K562 (cell line): Measurements from ENCODE around the gene VTI1B. TPM values are rescaled to one million over a fixed set of nuclear protein-coding genes. Genes with fewer than 3 reads are reported as not detected.

Source experiments
- BRF1 ChIP-seq: IDR thresholded peaks from 3 replicates; pipeline ENCODE4 v1.6.1; 2011; ENCODE audit warnings: borderline replicate concordance, mild to moderate bottlenecking; ENCODE audit not compliant: insufficient read length; ENCODE audit errors: extremely low read depth
- CCNT2 ChIP-seq: IDR thresholded peaks from 2 replicates; pipeline ENCODE4 v1.6.1; 2011; ENCODE audit warnings: borderline replicate concordance, low read depth, mild to moderate bottlenecking, moderate library complexity, mixed read lengths, low read length; ENCODE audit not compliant: insufficient read length; ENCODE audit errors: extremely low read depth
- FOXM1 ChIP-seq, 2 experiments: fragments of 450-650 bp in 1 of 2; sonication (generic) in 1 of 2; formaldehyde crosslinking in 1 of 2; IDR thresholded peaks; 2 replicates each; pipeline versions ENCODE4 v1.6.1 to v1.9.0; 2017 to 2022; ENCODE audit warnings: low read depth in 2 of 2, mild to moderate bottlenecking in 2 of 2, missing genetic modification reagents in 1 of 2, moderate library complexity in 1 of 2
- JUNB ChIP-seq: fragments of 450-650 bp; formaldehyde crosslinking; conservative IDR thresholded peaks from 2 replicates; pipeline ENCODE4 v1.4.0; 2020; ENCODE audit warnings: mild to moderate bottlenecking
- POLR2A ChIP-seq: fragments of 450-650 bp; conservative IDR thresholded peaks from 2 replicates; pipeline ENCODE4 v1.6.1; 2016
- TBP ChIP-seq: optimal IDR thresholded peaks from 2 replicates; pipeline ENCODE3; 2011; ENCODE audit warnings: low read depth, low read length, improper control_type of control experiment
- ZKSCAN1 ChIP-seq: fragments of 150-350 bp; IDR thresholded peaks from 2 replicates; pipeline ENCODE4 v1.6.1; 2016; ENCODE audit warnings: low read depth, low read length
- ZNF445 ChIP-seq: fragments of 250-450 bp; sonication (Bioruptor Pico); IDR thresholded peaks from 2 replicates; pipeline ENCODE4 v1.4.0; 2020; ENCODE audit warnings: low read depth, mild to moderate bottlenecking, moderate library complexity
- polyA plus RNA-seq, 8 experiments: library from polyadenylated mRNA; depleted of rRNA in 4 of 8; stranded (reverse) in 5 of 8; unstranded in 3 of 8; fragments of >200 nt; fragmentation: Nextera tagmentation in 2 of 8; fragmentation: Illumina TruSeq in 1 of 8; extraction: Ambion mirVana in 2 of 8; extraction: Trizol in 1 of 8; gene quantifications; 2 replicates each; pipeline versions ENCODE4 v1.2.1 to v1.2.3, GENCODE V29; 2011 to 2014; ENCODE audit warnings: inconsistent platforms in 1 of 8, missing spikeins in 1 of 8
- total RNA-seq, 7 experiments: library from RNA; depleted of rRNA in 6 of 7; stranded (reverse); fragments of >200 nt in 6 of 7; fragmentation: Illumina TruSeq in 2 of 7; extraction: Trizol in 2 of 7; gene quantifications; 2 replicates each; pipeline versions ENCODE4 v1.2.1 to v1.2.3, GENCODE V29; 2011 to 2021; ENCODE audit warnings: low replicate concordance in 1 of 7
- TF ChIP-seq, protein P1 (sequence below): fragments of 450-650 bp; IDR thresholded peaks from 2 replicates; pipeline ENCODE4 v1.6.1; 2016; ENCODE audit warnings: low read depth
- TF ChIP-seq, protein P2 (sequence below): sonication (generic); IDR thresholded peaks from 2 replicates; pipeline ENCODE4 v1.6.1; 2016
- TF ChIP-seq, protein P3 (sequence below): fragments of 200-800 bp; sonication (Bioruptor generic); IDR thresholded peaks from 2 replicates; pipeline ENCODE4 v1.6.1; 2017; ENCODE audit warnings: missing genetic modification characterization, missing compliant biosample characterization
- TF ChIP-seq, protein P4 (sequence below): sonication (generic); formaldehyde crosslinking; IDR thresholded peaks from 2 replicates; pipeline ENCODE4 v1.9.0; 2022; ENCODE audit warnings: mild to moderate bottlenecking, missing genetic modification reagents
- TF ChIP-seq, protein P5 (sequence below): IDR thresholded peaks from 2 replicates; pipeline ENCODE4 v1.6.1; 2011; ENCODE audit not compliant: insufficient read length; ENCODE audit errors: extremely low read depth
- TF ChIP-seq, protein P6 (sequence below): sonication (generic); formaldehyde crosslinking; IDR thresholded peaks from 2 replicates; pipeline ENCODE4 v1.5.0; 2020; ENCODE audit warnings: missing genetic modification reagents

The VTI1B gene
- total and polyA plus RNA-seq, 9 of the 15 experiments (the other 6 are each of a cell fraction or from before 2014, with no cell fraction given), result 7.8 to 69.8 (median 50.1) TPM

DNA sequence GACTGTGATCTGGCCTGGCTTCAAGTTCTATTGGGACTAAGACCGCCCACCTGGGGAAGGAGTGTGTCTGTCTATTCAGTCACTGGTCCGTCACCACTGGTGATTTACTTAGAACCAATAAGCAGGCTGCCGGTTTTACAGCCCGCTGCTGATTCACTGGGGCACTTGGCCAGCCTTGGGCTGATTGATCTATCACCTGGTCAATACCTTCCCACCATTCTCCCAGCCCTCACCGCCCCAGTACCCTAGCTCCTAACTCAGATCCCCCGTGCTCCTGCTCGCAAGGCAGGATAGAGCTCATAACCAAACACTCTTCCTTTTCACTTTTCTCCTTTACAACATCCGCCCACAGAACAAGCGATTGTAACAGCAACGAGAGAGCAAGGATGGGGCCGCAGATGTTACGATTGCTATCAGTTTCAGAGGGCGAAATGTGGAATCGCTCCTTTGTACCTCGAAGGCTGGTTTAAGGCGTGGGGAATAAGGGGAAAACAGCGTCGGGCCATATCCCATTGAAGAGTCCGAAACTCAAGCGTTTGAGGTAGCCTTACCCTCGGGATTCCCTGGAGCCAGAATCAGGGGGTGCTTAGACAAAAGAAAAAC is 20.5 kb upstream of the VTI1B start (continued):
- TF ChIP-seq, protein P1, sequence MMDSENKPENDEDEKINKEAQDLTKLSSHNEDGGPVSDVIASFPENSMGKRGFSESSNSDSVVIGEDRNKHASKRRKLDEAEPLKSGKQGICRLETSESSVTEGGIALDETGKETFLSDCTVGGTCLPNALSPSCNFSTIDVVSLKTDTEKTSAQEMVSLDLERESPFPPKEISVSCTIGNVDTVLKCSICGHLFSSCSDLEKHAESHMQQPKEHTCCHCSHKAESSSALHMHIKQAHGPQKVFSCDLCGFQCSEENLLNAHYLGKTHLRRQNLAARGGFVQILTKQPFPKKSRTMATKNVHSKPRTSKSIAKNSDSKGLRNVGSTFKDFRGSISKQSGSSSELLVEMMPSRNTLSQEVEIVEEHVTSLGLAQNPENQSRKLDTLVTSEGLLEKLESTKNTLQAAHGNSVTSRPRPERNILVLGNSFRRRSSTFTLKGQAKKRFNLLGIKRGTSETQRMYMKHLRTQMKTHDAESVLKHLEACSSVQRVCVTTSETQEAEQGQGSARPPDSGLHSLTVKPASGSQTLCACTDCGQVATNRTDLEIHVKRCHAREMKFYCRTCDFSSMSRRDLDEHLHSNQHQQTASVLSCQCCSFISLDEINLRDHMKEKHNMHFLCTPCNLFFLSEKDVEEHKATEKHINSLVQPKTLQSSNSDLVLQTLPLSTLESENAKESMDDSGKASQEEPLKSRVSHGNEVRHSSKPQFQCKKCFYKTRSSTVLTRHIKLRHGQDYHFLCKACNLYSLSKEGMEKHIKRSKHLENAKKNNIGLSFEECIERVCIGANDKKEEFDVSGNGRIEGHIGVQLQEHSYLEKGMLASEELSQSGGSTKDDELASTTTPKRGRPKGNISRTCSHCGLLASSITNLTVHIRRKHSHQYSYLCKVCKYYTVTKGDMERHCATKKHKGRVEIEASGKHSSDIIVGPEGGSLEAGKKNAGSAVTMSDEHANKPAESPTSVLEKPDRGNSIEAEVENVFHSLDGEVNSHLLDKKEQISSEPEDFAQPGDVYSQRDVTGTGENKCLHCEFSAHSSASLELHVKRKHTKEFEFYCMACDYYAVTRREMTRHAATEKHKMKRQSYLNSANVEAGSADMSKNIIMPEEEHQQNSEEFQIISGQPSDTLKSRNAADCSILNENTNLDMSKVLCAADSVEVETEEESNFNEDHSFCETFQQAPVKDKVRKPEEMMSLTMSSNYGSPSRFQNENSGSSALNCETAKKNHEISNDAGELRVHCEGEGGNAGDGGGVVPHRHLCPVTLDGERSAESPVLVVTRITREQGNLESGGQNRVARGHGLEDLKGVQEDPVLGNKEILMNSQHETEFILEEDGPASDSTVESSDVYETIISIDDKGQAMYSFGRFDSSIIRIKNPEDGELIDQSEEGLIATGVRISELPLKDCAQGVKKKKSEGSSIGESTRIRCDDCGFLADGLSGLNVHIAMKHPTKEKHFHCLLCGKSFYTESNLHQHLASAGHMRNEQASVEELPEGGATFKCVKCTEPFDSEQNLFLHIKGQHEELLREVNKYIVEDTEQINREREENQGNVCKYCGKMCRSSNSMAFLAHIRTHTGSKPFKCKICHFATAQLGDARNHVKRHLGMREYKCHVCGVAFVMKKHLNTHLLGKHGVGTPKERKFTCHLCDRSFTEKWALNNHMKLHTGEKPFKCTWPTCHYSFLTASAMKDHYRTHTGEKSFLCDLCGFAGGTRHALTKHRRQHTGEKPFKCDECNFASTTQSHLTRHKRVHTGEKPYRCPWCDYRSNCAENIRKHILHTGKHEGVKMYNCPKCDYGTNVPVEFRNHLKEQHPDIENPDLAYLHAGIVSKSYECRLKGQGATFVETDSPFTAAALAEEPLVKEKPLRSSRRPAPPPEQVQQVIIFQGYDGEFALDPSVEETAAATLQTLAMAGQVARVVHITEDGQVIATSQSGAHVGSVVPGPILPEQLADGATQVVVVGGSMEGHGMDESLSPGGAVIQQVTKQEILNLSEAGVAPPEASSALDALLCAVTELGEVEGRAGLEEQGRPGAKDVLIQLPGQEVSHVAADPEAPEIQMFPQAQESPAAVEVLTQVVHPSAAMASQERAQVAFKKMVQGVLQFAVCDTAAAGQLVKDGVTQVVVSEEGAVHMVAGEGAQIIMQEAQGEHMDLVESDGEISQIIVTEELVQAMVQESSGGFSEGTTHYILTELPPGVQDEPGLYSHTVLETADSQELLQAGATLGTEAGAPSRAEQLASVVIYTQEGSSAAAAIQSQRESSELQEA, result no peak
- TF ChIP-seq JUNB, result no peak
- TF ChIP-seq TBP, result peak; percentile 69
- TF ChIP-seq, protein P2, sequence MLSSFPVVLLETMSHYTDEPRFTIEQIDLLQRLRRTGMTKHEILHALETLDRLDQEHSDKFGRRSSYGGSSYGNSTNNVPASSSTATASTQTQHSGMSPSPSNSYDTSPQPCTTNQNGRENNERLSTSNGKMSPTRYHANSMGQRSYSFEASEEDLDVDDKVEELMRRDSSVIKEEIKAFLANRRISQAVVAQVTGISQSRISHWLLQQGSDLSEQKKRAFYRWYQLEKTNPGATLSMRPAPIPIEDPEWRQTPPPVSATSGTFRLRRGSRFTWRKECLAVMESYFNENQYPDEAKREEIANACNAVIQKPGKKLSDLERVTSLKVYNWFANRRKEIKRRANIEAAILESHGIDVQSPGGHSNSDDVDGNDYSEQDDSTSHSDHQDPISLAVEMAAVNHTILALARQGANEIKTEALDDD, result no peak
- TF ChIP-seq BRF1, result no peak
- no peak for TF ChIP-seq ZNF445 (CRISPR knock-in tag)
- no peak for TF ChIP-seq ZKSCAN1
- TF ChIP-seq, protein P3, sequence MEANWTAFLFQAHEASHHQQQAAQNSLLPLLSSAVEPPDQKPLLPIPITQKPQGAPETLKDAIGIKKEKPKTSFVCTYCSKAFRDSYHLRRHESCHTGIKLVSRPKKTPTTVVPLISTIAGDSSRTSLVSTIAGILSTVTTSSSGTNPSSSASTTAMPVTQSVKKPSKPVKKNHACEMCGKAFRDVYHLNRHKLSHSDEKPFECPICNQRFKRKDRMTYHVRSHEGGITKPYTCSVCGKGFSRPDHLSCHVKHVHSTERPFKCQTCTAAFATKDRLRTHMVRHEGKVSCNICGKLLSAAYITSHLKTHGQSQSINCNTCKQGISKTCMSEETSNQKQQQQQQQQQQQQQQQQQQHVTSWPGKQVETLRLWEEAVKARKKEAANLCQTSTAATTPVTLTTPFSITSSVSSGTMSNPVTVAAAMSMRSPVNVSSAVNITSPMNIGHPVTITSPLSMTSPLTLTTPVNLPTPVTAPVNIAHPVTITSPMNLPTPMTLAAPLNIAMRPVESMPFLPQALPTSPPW (CRISPR knock-in tag), result no peak
- peak; percentile 86 for TF ChIP-seq POLR2A
- no peak for TF ChIP-seq CCNT2
- TF ChIP-seq, protein P4, sequence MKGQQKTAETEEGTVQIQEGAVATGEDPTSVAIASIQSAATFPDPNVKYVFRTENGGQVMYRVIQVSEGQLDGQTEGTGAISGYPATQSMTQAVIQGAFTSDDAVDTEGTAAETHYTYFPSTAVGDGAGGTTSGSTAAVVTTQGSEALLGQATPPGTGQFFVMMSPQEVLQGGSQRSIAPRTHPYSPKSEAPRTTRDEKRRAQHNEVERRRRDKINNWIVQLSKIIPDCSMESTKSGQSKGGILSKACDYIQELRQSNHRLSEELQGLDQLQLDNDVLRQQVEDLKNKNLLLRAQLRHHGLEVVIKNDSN (CRISPR knock-in tag), result peak; percentile 28; the same call in 1 of the 2 replicates
- TF ChIP-seq, protein P5, sequence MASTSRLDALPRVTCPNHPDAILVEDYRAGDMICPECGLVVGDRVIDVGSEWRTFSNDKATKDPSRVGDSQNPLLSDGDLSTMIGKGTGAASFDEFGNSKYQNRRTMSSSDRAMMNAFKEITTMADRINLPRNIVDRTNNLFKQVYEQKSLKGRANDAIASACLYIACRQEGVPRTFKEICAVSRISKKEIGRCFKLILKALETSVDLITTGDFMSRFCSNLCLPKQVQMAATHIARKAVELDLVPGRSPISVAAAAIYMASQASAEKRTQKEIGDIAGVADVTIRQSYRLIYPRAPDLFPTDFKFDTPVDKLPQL, result peak; percentile 37
- no peak for TF ChIP-seq FOXM1 (IDR thresholded peaks at IDR 0.05; ENCODE audit: low read depth)
- TF ChIP-seq FOXM1 (CRISPR knock-in tag; IDR thresholded peaks at IDR 0.05; ENCODE audit: low read depth), result no peak
- TF ChIP-seq, protein P6, sequence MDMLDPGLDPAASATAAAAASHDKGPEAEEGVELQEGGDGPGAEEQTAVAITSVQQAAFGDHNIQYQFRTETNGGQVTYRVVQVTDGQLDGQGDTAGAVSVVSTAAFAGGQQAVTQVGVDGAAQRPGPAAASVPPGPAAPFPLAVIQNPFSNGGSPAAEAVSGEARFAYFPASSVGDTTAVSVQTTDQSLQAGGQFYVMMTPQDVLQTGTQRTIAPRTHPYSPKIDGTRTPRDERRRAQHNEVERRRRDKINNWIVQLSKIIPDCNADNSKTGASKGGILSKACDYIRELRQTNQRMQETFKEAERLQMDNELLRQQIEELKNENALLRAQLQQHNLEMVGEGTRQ (CRISPR knock-in tag), result no peak
